Measurements from ENCODE around the gene PYGO2. TPM values are rescaled to one million over a fixed set of nuclear protein-coding genes. Genes with fewer than 3 reads are reported as not detected.

Gene PYGO2
- polyA plus RNA-seq, 1 donor (not counting 4 experiments of a cell fraction or from before 2014, with no cell fraction given): 15.1 TPM

- Histone ChIP-seq H3K4me3 (ENCODE audit: control insufficient read depth in 2 of 3, extremely low read depth in 1 of 3, insufficient read depth in 2 of 3, low read depth in 1 of 3, low read length in 3 of 3) (no peak overlapping the region), H3K36me3 (ENCODE audit: control insufficient read depth in 2 of 2, extremely low read depth in 1 of 2, insufficient read depth in 2 of 2, low read length in 2 of 2) (peaks cover 0 to 1% of the 10 kb centered on the region in 2 experiments), H3K9me3 (ENCODE audit: control insufficient read depth, low read depth, low read length) (no peaks in the 10 kb centered on the region), H3K27me3 (ENCODE audit: control insufficient read depth, extremely low read depth, insufficient read depth, low read length) (no peaks in the 10 kb centered on the region), H3K9ac (ENCODE audit: control insufficient read depth, extremely low read depth, insufficient read depth, low read length) (no peak overlapping the region), H2AFZ (ENCODE audit: control insufficient read depth, low read length) (no peak overlapping the region), H3K79me2 (ENCODE audit: control insufficient read depth, insufficient read depth, low read length) (no peaks in the 10 kb centered on the region), H3K9me1 (ENCODE audit: control insufficient read depth, extremely low read depth, insufficient read depth, low read length) (no peaks in the 10 kb centered on the region), H3K27ac (ENCODE audit: control insufficient read depth, insufficient read depth, low read length) (no peak overlapping the region), H4K20me1 (ENCODE audit: control insufficient read depth, extremely low read depth, insufficient read depth, low read length) (no peaks in the 10 kb centered on the region), H3K4me2 (ENCODE audit: control insufficient read depth, extremely low read depth, insufficient read depth, low read depth, low read length) (no peak overlapping the region), H3K4me1 (ENCODE audit: control insufficient read depth, extremely low read depth, insufficient read depth, low read length) (peaks cover 32% of the 10 kb centered on the region)
- TF ChIP-seq CTCF (optimal IDR thresholded peaks at IDR 0.05 in 1 of 3, IDR thresholded peaks at IDR 0.05 in 1 of 3, conservative IDR thresholded peaks at IDR 0.05 in 1 of 3; ENCODE audit: extremely low read depth in 1 of 3, insufficient read depth in 2 of 3, low read length in 3 of 3) (no peak), EZH2 (IDR thresholded peaks at IDR 0.05; ENCODE audit: low read length) (no peak)
- DNase-seq (ENCODE audit: low read depth, low spot score) (no peak), FAIRE-seq (no peak)
- dilution Hi-C loops (cut with MboI; ENCODE audit: extremely low pct_ligation_motif_present, low sequenced_read_pairs): no loop called here
Measured at GRCh38 chr1:154934358-154934948, 27.1 kb downstream of the PYGO2 start.

- Histone ChIP-seq H3K4me1 (ENCODE audit: control insufficient read depth, extremely low read depth, insufficient read depth, low read length) (peaks cover 18% of the 10 kb centered on the region), H3K9ac (ENCODE audit: control insufficient read depth, extremely low read depth, insufficient read depth, low read length) (peak overlapping the region; percentile 61), H3K79me2 (ENCODE audit: control insufficient read depth, insufficient read depth, low read length) (no peaks in the 10 kb centered on the region), H3K4me3 (ENCODE audit: control insufficient read depth in 2 of 3, extremely low read depth in 1 of 3, insufficient read depth in 2 of 3, low read depth in 1 of 3, low read length in 3 of 3) (peak overlapping the region in 1 of 3 experiments; percentile 27), H4K20me1 (ENCODE audit: control insufficient read depth, extremely low read depth, insufficient read depth, low read length) (no peaks in the 10 kb centered on the region), H2AFZ (ENCODE audit: control insufficient read depth, low read length) (peak overlapping the region; percentile 84), H3K36me3 (ENCODE audit: control insufficient read depth in 2 of 2, extremely low read depth in 1 of 2, insufficient read depth in 2 of 2, low read length in 2 of 2) (peaks cover 0 to 6% of the 10 kb centered on the region in 2 experiments), H3K4me2 (ENCODE audit: control insufficient read depth, extremely low read depth, insufficient read depth, low read depth, low read length) (peak overlapping the region; percentile 74), H3K27me3 (ENCODE audit: control insufficient read depth, extremely low read depth, insufficient read depth, low read length) (no peaks in the 10 kb centered on the region), H3K9me3 (ENCODE audit: control insufficient read depth, low read depth, low read length) (no peaks in the 10 kb centered on the region), H3K9me1 (ENCODE audit: control insufficient read depth, extremely low read depth, insufficient read depth, low read length) (no peaks in the 10 kb centered on the region), H3K27ac (ENCODE audit: control insufficient read depth, insufficient read depth, low read length) (peak overlapping the region; percentile 63)
- FAIRE-seq (peak; percentile 86), DNase-seq (ENCODE audit: low read depth, low spot score) (peak; percentile 41)
- TF ChIP-seq EZH2 (IDR thresholded peaks at IDR 0.05; ENCODE audit: low read length): no peak
- TF ChIP-seq CTCF (optimal IDR thresholded peaks at IDR 0.05 in 1 of 3, IDR thresholded peaks at IDR 0.05 in 1 of 3, conservative IDR thresholded peaks at IDR 0.05 in 1 of 3; ENCODE audit: extremely low read depth in 1 of 3, insufficient read depth in 2 of 3, low read length in 3 of 3): no peak
- dilution Hi-C loops (cut with MboI; ENCODE audit: extremely low pct_ligation_motif_present, low sequenced_read_pairs): no loop called here
Measured at GRCh38 chr1:154931940-154932487, 29.6 kb downstream of the PYGO2 start.
